Mononuclear cell (primary cell): ENCODE results near the gene CACNA1C. TPM values are rescaled to one million over a fixed set of nuclear protein-coding genes. Genes with fewer than 3 reads are reported as not detected.

Source experiments
- H3K27me3 ChIP-seq: 2 replicates; pipeline ENCODE4 v1.6.0; 2011; ENCODE audit warnings: low read length, control low read depth; ENCODE audit not compliant: insufficient read depth
- H3K4me1 ChIP-seq: 2 replicates; pipeline ENCODE4 v1.5.1; 2011; ENCODE audit warnings: mild to moderate bottlenecking, low read length, control low read depth; ENCODE audit not compliant: insufficient read depth
- H3K4me3 ChIP-seq: 2 replicates; pipeline ENCODE4 v1.5.1; 2011; ENCODE audit warnings: mild to moderate bottlenecking, low read length, moderate library complexity
- H3K9me3 ChIP-seq: 2 replicates; pipeline ENCODE4 v1.5.1; 2011; ENCODE audit warnings: low read depth, mild to moderate bottlenecking, control low read depth, low read length
- total RNA-seq: library from RNA; depleted of rRNA; stranded (reverse); fragments of >200 nt; gene quantifications from one replicate; pipeline ENCODE4 v1.2.3, GENCODE V29; 2012

Gene CACNA1C
- total RNA-seq, 1 donor: 0.10 TPM

DNA sequence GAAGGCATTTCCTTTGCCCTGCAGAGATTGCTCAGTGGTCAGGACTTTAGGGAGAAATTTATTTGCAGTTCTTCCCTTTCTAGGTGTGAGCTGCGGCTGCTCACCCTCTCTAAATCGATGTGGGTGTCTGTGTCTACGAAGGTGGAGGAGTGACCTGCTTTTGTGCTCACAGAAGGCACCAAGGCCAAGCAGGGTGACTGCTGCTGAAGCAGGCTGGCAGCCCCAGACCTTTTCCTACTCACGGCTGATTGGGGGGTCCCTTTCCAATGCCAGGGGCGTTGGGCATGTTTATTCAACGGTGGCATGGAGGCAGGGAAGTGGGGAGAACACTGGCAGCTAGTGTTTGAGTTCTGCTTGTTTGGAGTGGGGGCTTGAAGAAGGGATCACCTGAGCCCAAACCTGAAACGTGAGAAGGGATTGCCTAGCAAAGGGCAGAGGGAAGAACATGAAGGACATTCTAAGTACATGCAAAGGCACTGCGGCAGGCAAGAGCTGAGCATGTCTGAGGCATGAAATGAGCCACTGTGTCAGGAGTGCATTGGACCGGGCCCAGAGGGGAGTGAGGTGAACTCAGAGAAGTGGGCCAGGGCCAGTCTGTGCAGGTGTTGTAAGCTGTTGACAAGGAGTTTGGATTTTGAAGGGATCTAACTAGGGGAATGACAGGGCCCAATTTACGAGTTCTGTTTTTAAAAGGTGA lies 56.3 kb downstream of the CACNA1C start:
- Histone ChIP-seq H3K4me3 (no peak overlapping the region), H3K27me3 (no peaks in the 10 kb centered on the region), H3K4me1 (no peaks in the 10 kb centered on the region), H3K9me3 (no peaks in the 10 kb centered on the region)

DNA sequence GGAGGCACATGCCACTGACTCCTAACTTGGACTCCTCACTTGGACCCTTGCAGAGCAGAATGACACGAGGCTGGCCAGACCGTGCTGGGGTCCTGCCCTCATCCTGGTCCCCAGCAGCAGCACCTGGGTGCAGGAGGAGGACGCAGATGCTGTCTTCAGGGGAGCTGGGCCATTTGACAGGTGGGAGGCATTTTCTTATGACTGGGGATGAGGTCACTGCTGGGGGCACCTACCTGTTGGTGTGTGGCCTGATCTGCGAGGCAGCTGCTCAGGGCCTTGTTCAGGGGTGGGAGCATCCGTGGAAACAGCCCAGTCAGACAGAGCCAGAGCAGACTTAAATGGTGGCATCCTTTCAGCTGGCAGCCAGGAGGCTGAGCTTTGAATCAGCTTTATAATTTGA lies 57.3 kb downstream of the CACNA1C start:
- H3K27me3 ChIP-seq: no peaks in the 10 kb centered on the region
- H3K4me3 ChIP-seq: no peak overlapping the region
- H3K4me1 ChIP-seq: no peaks in the 10 kb centered on the region
- no peaks in the 10 kb centered on the region for H3K9me3 ChIP-seq

DNA sequence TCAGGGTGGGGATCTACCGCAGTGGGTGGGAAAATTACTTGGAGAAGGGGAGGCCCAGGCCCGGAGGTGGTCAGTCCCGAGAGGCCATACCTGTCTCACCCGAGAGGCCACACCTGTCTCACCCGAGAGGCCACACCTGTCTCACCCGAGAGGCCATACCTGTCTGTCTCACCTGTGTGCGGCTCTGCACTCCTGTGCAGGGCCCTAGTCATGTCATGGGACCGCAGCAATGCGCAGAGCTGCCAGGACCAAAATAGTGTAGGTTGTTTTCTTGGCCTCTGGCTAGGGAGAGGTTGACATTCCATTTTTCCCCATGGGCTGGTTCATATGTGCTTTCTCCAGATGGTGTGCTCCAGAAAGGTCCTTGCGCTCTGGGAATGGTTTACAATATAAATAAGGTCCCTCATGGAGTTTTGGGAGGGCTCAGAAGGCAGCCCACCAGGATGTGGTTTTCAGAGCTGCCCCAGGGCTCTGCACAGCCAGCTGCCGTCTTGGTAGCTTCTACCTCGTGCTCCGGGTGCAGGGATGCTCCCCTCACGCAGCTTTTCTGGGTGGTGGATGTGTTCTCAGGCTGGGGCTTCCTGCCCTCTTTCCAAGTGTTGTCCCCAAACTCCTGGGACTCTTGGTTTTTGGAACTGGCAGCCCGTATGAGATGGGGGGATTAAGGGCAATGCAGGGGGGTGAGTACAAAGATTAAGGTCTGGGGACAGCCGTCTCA lies 58.2 kb downstream of the CACNA1C start:
- H3K4me1 ChIP-seq: no peaks in the 10 kb centered on the region
- no peak overlapping the region for H3K4me3 ChIP-seq
- no peaks in the 10 kb centered on the region for H3K27me3 ChIP-seq
- H3K9me3 ChIP-seq: no peaks in the 10 kb centered on the region

DNA sequence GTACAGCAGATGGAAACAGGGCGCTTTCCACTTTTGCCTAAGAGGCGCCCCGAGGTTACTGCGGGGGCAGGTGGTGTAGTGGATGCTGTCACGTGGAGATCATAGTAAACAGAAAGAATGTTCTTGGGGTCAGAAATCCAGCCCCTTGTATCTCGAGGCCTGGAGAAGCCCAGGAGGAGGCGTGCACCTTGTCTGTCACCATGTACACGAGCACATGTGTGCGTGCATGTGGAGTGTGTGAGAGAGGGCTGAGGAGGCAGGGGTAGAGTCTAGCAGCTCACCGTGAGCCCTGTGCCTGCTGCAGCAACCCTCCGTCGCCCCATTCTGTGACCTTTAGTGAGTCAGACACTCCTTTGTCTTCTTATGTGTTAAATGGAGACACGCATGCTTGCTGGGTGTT lies 59.0 kb downstream of the CACNA1C start:
- Histone ChIP-seq H3K27me3 (no peaks in the 10 kb centered on the region), H3K4me3 (no peak overlapping the region), H3K4me1 (no peaks in the 10 kb centered on the region), H3K9me3 (no peaks in the 10 kb centered on the region)

DNA sequence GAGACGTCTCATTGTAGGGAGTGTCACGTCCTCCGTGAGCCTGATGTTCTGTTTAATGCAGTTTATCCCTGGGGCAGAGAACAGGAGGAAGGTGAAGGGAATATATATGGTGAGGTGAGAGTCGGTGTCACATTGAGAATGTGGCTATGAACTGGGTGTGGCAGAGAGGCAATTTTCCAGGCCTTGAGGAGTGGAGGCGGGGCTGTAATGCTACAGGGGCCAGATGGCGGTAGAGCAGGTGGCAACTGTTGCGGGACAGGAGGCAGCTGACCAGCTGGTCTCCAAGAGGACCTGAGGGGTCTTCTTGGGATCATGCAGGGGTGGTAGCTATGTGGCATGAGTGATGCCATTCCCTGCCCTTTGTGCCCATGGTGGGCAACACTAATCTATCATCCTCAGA lies 59.6 kb downstream of the CACNA1C start:
- H3K4me3 ChIP-seq: no peak overlapping the region
- no peaks in the 10 kb centered on the region for H3K9me3 ChIP-seq
- no peaks in the 10 kb centered on the region for H3K27me3 ChIP-seq
- H3K4me1 ChIP-seq: no peaks in the 10 kb centered on the region

DNA sequence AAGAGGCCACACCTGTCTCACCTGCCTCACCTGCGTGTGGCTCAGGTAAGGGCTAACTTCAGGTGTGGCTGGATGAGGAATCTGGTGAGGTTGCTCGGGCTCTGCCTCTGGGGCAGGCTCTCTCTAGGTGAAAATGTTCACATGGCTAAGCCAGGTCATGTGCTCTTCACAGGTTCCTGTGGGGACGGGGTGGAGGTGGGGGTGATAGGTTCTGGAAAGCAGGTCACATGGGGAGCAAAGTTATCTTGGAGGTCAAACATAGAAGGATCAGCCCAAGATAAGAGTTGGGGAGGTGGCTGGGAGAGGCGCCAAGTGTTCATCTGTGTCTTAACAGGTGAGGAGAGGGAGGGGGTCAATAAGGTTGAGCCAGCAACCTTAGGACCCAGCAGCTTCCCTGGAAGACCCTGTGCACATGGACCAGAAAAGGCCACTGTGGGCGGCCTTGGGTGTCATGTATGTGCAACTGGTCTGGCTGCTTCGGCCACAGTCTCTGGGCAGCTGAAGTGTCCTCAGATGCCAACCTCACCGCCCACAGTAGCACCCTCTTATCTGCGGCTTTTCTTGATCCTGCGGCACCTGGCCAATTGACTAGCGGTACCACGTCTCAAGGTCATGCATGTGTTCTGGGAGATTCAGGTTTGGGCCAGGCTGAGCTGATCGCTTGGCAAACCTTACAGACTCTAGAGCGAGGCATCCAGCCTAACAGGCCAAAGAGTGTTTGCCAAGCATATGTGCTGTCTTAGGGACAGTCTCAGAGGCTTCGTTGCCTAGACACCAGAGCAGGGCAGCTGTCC lies 60.5 kb downstream of the CACNA1C start:
- Histone ChIP-seq H3K9me3 (no peaks in the 10 kb centered on the region), H3K4me3 (no peak overlapping the region), H3K4me1 (no peaks in the 10 kb centered on the region), H3K27me3 (no peaks in the 10 kb centered on the region)

DNA sequence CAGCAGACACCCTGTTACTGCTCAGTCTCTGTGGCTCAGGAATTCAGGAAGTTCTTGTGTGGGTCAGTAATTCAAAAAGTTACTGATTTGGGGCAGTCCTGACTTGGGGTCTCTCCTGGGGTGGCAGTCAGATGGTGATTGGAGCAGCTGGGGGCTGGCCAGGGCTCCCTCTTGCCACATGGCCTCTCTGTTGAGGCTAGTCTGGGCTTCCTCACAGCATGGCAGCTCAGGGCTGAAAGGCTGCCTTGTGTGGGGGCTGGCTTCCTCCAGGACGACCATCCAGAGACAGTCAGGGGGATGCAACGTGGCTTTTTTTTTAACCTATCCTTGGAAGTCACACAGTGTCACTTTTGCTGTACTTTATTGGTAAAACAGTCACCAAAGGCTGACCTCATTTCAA lies 61.3 kb downstream of the CACNA1C start:
- no peak overlapping the region for H3K4me3 ChIP-seq
- no peaks in the 10 kb centered on the region for H3K9me3 ChIP-seq
- no peaks in the 10 kb centered on the region for H3K27me3 ChIP-seq
- H3K4me1 ChIP-seq: no peaks in the 10 kb centered on the region

DNA sequence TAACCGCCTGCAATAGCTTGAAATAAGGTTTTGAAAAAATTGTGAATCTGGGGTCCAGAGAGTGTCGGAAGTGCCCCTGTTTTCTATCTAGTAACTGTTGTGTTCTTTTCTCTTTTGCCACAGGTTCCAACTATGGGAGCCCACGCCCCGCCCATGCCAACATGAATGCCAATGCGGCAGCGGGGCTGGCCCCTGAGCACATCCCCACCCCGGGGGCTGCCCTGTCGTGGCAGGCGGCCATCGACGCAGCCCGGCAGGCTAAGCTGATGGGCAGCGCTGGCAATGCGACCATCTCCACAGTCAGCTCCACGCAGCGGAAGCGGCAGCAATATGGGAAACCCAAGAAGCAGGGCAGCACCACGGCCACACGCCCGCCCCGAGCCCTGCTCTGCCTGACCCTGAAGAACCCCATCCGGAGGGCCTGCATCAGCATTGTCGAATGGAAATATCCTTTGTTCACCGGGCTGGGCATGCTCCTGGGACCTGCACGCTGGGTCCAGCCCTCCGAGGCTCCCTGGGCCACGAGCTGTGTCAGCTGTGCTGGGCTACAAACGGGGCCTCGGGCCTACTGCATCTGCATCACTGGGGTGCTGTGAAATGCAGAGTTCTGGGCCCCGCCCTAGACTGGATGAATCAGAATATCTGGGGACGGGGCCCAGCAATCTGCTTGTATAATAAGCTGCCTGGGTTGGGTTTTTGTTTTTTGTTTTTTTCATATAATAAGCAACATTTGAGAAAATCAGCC lies 62.5 kb downstream of the CACNA1C start:
- H3K4me3 ChIP-seq: no peak overlapping the region
- H3K9me3 ChIP-seq: no peaks in the 10 kb centered on the region
- no peaks in the 10 kb centered on the region for H3K4me1 ChIP-seq
- H3K27me3 ChIP-seq: no peaks in the 10 kb centered on the region

DNA sequence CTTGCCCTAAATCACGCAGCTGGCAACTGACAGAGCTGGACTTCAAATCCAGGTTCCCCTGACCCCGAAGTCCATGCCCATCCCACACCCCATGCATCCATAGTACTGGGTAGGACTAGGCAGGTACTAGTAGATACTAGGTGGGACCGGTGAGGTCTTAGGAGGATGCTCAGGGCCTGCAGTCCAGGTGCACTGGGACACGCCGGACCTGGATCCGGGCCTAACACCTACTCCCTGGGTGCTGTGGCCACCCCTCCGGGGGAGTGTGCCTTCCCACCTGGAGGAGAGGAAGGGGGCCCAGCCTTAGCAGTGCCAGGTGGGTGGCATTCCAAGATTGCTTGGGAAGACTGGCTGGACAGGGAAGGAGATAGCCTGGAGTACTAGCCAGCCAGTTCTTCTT lies 64.8 kb downstream of the CACNA1C start:
- H3K4me1 ChIP-seq: no peaks in the 10 kb centered on the region
- no peaks in the 10 kb centered on the region for H3K9me3 ChIP-seq
- no peaks in the 10 kb centered on the region for H3K27me3 ChIP-seq
- H3K4me3 ChIP-seq: no peak overlapping the region

DNA sequence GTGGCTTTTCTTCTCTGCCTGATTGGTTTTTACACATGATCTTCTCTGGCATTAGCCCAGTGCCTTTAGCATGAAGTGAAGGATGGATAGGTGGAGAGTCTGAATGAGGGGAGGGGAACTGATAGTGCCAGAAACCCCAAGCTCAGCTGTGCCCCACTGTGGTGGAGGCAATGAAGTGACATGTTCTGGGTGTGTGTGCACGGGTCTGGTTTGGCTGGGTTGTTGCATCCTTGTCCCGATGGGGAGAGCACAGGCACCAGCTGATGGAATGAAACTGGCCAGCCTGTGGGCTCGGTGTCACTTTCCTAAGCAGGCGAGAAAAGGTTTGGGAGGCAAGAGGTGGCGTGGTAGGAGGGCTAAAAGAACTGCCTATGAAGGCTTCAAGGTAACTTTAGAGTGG lies 65.3 kb downstream of the CACNA1C start:
- H3K9me3 ChIP-seq: no peaks in the 10 kb centered on the region
- no peaks in the 10 kb centered on the region for H3K4me1 ChIP-seq
- H3K27me3 ChIP-seq: no peaks in the 10 kb centered on the region
- no peak overlapping the region for H3K4me3 ChIP-seq

DNA sequence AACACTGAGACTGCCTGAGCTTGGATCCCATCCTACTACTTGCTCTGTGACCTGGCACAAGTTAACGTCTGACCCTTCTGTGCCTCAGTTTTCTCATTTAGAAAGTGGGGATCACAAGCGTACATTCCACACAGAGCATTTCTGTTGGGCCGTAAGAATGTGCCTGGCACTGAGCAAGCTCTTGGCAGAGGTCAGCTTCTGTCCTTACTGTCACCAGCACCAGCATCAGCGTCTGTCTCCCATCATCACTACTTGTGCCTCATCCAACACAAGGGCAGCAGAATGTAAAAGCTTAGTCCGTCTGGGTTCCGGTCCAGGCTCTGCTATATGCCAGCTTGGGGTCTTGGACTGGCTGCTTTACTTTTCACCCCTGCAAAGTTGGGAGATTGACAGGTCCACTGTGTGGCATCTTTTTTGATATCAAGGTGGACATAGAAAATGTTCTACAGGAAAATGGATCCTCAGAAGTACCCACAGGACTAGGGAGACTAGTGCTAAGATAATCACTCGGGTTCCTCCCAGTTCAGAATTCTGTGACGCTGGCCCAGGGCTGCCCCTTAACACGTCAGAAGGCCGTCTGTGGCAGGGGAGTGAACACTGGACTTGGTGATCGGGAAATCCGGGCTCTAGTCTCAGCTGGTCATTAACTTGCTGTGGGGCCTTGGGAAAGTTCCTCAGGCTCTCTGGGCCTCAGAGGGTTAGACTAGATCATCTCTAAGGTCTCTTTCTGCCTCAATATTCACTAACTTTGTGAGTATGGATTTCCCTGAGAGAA lies 65.9 kb downstream of the CACNA1C start:
- Histone ChIP-seq H3K27me3 (no peaks in the 10 kb centered on the region), H3K9me3 (no peaks in the 10 kb centered on the region), H3K4me1 (no peaks in the 10 kb centered on the region), H3K4me3 (no peak overlapping the region)

DNA sequence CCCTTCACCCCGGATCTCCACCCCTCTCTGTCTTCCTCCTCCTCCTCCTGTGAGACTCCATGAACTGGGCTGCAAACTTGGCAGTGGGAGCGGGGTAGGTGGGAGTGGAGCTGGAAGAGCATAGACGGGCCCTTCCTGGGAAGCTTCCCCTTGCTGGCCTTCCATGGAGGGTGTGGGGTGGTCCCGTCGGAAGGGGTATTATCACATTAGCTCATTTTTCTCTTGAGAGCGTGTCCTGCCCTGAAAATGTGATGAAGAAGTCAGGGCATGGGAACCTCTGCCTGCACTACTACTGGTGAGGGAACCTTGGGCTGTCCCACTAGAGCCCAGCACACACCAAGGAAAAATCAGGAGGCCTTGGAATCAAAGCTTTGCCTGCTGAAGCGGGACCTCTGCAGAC lies 66.5 kb downstream of the CACNA1C start:
- H3K4me3 ChIP-seq: no peak overlapping the region
- no peaks in the 10 kb centered on the region for H3K9me3 ChIP-seq
- H3K4me1 ChIP-seq: no peaks in the 10 kb centered on the region
- H3K27me3 ChIP-seq: no peaks in the 10 kb centered on the region

DNA sequence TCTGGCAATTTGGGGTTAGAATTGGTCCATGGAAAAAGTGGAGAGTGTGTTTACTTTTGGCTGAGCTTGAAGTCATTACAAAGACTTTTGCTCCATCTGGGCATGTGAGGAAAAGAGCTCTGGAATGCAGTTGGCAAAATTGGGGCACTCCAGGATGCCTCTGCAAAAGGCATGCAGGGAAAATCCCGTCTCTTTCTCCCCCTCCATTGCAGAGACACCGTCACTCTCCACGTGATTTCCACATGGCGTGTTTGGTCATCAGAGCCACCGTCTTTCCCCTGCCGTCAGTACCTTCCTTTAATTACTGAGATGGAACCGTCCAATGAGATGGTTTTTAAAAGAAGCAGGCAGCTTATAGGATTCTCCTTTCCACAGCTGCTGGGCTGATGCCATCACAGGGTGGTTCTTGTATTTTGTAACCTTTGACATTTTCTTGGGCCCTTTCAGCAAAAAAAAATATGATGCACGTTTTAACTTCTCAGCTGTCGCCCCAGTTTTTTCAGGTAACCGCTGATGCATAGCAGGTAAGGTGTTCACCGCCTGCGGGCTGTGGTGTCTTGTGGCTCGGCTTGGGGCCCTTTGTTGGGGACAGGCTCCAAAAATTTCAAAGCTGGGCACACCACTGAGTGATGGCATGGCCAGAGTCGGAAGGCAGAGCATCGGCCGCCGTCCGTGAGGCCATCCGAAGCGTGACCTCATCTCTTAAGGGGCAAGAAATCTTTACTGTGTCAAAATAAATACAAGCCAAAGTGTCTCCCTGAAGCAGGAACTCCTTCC lies 68.4 kb downstream of the CACNA1C start:
- no peak overlapping the region for H3K4me3 ChIP-seq
- no peaks in the 10 kb centered on the region for H3K9me3 ChIP-seq
- no peaks in the 10 kb centered on the region for H3K27me3 ChIP-seq
- H3K4me1 ChIP-seq: no peaks in the 10 kb centered on the region
